Measurements from ENCODE around the gene UBR1.

DNA sequence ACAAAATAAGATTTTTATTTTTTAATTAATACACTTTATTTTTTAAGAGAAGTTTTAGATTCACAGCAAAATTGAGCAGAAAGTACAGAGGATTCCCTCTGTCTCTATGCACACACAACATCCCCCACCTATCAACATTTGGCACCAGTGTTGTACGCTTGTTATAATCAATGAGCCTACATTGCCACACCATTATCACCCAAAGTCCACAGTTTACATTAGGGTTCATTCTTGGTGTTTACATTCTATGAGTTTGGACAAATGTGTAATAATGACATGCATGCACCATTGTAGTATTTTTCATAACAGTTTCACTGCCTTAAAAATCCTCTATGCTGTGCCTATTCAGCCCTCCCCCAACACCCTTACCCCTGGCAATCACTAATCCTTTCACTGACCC is 134.0 kb downstream of the UBR1 start:
- TF ChIP-seq POLR2A (IDR thresholded peaks at IDR 0.05; ENCODE audit: low read length) (no peak), MAZ (IDR thresholded peaks at IDR 0.05; ENCODE audit: borderline replicate concordance, low read depth, low read length) (no peak), RCOR1 (IDR thresholded peaks at IDR 0.05; ENCODE audit: low read depth, low read length) (no peak)
